Retinal pigment epithelial cell (primary cell): Measurements from ENCODE around the gene RFC5.
"Not testable (repeated sequence)": the region's sequence is repeated elsewhere in the genome, so short reads cannot be mapped to it uniquely, and the experiment has no call there.

Experiments used
- DNase-seq: peaks from one replicate; pipeline ENCODE4 v3.0.0-alpha.2; 2010; ENCODE audit warnings: low read depth
- H3K4me3 ChIP-seq: 2 replicates; pipeline ENCODE4 v1.5.1; 2011; ENCODE audit warnings: mild to moderate bottlenecking, low read length, control low read depth, moderate library complexity
- TF ChIP-seq, protein P1 (sequence below): conservative IDR thresholded peaks from 2 replicates; pipeline ENCODE4 v1.5.1; 2011; ENCODE audit warnings: low read depth, low read length, control low read depth, inconsistent platforms

RFC5 gene

DNA sequence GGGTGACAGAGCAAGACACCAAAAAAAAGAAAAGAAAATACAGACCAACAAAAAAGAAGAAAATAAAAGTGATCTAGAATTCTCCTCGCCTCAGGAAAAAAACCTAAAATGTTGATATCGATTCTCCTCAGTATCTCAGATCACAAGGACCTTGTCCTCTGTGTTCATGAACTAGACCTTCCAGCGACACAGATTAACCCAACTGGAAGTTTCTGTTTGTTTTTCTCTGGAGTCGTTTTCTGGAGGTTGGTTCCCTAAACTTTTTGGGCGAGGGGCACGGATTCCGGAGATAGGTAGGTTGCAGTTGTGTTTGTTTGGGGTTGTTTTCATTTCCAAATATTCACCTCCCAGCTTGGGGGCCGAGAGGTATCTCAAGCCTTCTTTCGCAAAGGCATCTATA, 559 bp upstream of the RFC5 start:
- TF ChIP-seq, protein P1, sequence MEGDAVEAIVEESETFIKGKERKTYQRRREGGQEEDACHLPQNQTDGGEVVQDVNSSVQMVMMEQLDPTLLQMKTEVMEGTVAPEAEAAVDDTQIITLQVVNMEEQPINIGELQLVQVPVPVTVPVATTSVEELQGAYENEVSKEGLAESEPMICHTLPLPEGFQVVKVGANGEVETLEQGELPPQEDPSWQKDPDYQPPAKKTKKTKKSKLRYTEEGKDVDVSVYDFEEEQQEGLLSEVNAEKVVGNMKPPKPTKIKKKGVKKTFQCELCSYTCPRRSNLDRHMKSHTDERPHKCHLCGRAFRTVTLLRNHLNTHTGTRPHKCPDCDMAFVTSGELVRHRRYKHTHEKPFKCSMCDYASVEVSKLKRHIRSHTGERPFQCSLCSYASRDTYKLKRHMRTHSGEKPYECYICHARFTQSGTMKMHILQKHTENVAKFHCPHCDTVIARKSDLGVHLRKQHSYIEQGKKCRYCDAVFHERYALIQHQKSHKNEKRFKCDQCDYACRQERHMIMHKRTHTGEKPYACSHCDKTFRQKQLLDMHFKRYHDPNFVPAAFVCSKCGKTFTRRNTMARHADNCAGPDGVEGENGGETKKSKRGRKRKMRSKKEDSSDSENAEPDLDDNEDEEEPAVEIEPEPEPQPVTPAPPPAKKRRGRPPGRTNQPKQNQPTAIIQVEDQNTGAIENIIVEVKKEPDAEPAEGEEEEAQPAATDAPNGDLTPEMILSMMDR: no peak
- DNase-seq: no peak
- H3K4me3 ChIP-seq: peak overlapping the region; percentile 93

DNA sequence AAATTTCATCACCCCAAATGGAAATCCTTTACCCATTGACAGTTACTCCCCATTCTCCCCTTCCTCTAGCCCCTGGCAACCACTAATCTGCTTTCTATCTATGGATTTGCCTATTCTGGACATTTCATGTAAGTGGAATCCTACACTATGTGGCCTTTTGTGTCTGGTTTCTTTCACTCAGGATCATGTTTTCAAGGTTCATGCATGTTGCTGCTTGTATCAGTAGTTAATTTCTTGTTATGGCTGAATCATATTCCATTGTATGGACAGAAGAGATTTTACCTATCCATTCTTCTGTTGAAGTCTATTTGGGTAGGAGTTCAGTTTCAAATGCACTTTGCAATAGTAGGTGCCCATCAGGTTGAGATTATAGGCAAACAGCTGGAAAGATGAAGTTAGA, 1.4 kb downstream of the RFC5 start:
- TF ChIP-seq, protein P1: no peak
- DNase-seq: no peak
- peak overlapping the region; percentile 93 for H3K4me3 ChIP-seq

DNA sequence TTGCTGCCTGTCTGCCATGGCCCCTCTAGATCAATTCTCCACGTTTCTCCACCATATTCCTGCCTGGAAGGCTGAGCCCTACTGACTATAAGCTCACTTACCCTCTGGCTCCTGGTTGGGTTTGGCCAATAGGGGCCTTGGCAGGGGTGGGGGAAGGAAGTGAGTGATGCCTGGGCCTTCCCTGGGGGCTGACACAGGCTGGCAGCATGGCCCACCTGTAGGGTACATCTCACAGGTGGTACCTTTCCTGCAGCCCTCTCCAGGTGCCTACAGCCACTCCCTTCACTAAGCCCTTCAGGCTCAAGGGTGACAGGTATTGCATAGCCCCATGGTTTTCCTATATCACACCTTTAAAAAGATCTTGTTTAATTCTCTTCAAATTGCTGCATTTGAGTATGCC, 3.5 kb downstream of the RFC5 start:
- TF ChIP-seq, protein P1: no peak

DNA sequence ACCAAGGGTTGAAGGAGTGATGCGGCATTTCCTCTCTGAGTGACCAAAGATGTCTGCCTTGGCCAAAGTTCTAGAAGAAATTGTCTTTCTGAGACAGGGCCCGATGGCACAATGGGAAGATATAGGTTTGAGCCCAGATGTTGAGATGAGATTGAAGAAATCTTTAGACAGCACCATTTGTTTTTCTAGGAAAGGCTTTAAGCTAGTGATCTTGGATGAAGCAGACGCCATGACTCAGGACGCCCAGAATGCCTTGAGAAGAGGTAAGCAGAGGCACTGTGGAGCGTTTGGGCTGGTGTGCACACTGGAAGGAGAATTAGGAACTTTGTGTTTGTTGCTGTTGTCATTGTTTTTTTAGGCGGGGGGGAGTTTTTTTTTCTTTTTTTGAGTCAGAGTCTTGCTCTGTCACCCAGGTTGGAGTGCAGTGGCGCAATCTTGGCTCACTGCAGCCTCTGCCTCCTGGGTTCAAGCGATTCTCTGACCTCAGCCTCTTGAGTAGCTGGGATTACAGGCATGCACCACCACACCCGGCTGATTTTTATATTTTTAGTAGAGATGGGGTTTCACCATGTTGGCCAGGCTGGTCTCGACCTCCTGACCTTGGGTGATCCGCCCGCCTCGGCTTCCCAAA, 5.7 kb downstream of the RFC5 start:
- not testable (repeated sequence) for H3K4me3 ChIP-seq, DNase-seq

More for the DNA sequence above, 3.5 kb downstream of the RFC5 start:
- DNase-seq: no peak
- H3K4me3 ChIP-seq: no peak overlapping the region

DNA sequence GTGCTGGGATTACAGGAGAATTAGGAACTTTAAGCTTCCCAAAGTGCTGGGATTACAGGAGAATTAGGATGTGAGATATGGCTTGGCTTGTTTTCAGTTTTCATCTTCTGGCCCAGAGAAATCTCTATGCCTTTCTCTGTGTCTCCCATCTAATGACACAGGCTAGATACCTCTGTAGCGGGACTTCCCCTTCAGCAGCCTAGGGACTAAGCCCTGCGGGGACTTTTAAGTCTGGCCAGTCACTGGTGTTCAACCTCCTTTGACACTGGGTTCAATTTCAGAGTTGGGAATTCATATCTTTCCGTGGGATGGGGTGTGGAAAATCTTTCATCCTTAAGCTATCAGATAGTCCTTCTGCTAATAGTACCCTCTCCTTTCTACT, 6.2 kb downstream of the RFC5 start:
- no peak overlapping the region for H3K4me3 ChIP-seq
- TF ChIP-seq, protein P1: no peak
- DNase-seq: no peak

DNA sequence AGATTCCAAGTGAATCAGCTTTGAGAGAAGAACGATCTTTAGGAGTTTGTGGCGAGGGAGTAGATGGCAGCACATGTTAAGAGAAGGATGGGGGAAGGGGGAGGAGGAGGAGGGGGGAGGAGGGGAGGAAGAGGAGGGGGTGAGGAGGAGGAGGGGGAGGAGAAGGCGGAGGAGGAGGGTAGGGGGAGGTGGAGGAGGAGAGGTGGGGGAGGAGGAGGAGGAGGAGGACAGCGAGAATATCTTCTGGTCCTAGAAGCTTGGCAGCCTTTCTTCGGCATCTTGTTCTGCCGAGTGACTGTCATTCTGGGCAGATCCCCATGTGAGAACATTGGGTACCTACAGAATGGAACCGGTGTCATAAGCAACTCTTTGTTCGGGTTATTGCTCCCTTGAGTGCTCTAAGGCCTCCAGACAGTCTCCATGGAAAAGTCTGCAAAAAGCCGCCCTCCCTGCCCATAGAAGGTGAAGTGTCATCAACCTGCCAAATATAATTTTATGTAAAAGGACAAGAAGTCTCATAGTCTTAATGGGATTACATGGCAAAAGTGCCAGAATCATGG, 6.9 kb downstream of the RFC5 start:
- H3K4me3 ChIP-seq: no peak overlapping the region
- DNase-seq: no peak
- TF ChIP-seq, protein P1: no peak

DNA sequence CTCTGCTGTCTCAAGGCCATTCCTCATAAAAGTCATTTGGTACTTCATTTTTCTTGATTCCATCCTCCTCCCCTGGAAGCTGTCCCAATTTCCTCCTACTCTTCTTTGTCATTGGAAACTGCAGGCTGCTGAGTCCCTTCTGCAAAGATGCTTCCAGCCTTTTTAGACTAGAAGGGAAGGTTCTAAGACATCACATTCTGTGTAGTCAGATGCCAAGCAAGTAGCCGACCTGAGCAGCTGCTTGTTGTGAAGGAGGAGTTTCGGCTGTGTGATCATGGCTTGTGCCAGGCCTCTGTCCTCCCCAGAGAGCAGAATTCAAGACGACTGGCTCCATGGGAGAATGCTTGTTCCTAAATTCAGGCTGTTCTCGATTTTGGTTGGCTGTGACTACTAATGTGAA, 8.7 kb downstream of the RFC5 start:
- TF ChIP-seq, protein P1: no peak
- DNase-seq: no peak
- no peak overlapping the region for H3K4me3 ChIP-seq
